HG02870 (cell line): Measurements from ENCODE around the gene DIDO1.
"Not testable (repeated sequence)": the region's sequence is repeated elsewhere in the genome, so short reads cannot be mapped to it uniquely, and the experiment has no call there.

Experiments
- ATAC-seq: cut with Tn5 transposase; IDR thresholded peaks from one replicate; pipeline ENCODE4 v1.9.1; 2021; ENCODE audit warnings: mild to moderate bottlenecking, moderate library complexity; ENCODE audit not compliant: unreplicated experiment

The DIDO1 gene

GRCh38 chr20:62859721-62860120 is 66.6 kb downstream of the DIDO1 start:
- no peak for ATAC-seq

DNA sequence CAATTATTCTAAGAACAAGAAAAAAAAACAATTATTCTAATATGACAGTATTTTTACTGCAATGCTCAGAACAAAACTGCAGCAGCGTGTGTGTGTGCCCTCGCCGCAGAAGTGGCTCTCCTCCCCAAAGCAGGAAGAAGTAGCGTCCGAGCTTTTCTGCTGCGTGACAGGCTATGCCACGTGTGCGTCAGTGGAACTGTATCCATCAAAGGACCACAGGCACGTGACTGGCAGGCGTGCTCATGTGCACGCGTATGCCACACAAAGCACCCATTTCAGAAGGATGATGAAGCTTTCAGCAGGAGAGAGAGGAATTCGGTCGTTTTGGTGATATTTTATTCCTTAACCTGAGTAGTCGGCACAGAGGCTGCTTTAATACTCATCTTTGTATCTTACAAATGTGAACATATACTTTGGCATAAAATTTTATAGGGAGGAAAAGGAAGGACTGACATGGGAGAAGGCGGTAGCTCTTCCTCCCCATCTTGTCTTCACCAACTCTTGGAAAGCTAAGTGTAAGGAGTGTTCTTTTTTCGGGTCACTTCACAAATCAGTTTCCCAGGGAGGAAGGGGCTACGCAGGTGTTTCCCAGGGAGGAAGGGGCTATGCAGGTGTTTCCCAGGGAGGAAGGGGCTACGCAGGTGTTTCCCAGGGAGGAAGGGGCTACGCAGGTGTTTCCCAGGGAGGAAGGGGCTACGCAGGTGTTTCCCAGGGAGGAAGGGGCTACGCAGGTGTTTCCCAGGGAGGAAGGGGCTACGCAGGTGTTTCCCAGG is 68.1 kb downstream of the DIDO1 start:
- no peak for ATAC-seq

GRCh38 chr20:62856931-62857619 is 69.2 kb downstream of the DIDO1 start:
- no peak for ATAC-seq

DNA sequence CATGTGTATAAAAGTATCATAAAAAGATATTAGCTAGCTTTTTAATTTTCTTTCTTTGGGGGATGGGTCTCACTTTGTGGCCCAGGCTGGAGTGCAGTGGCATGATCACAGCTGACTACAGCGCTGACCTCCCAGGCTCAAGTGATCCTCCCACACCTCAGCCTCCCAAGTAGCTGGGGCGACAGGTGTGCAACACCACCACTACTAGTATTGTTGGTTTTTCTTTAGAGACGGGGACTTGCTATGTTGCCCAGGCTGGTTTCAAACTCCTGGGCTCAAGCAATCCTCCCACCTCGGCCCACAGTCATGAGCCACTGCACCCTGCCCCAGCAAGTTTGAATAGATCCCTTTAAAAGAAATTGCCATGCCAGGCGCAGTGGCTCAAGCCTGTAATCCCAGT is 71.2 kb downstream of the DIDO1 start:
- ATAC-seq: no peak

DNA sequence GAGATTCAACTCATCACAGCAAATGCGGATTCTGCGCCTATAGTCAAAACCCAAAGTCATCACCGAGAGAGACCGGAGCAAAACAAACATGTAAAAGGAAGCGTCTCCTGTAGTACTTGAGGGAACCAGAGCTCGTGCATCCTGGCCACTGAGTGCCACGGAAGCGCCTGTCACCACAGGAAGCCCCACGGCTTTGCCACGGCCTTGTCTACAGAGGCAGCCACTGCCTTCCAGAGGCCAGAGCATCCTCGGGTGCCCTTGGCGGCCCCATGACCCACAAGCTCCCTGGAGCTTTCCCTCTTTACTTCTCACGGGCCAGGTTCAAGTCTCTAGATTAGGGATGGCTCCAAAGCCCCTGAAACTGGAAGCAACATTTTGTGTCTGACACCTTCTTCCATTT is 72.2 kb downstream of the DIDO1 start:
- ATAC-seq: no peak

- not testable (repeated sequence) for ATAC-seq
These were observed 73.0 kb downstream of the DIDO1 start for GRCh38 chr20:62853304-62853703.

- no peak for ATAC-seq
These were observed 73.5 kb downstream of the DIDO1 start for GRCh38 chr20:62852841-62853240.

DNA sequence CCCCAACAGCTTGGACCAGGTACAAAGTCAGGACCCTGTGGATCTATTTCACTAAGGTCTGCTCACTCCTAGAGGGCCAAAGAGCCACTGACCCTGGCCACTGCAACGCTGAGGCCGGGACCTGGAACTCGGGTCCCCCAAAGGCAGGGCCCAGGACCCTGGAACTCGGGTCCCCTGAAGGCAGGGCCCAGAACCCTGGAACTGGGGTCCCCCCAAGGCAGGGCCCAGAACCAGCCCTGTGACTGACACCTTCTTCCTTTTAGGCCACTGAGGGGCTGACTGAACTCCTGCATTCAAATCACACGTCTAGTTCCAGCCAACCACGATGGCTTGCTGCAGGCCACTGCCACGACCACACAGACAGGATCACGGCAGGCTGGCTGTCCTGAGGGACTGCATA is 74.1 kb downstream of the DIDO1 start:
- no peak for ATAC-seq

- ATAC-seq: no peak
These were observed 75.9 kb downstream of the DIDO1 start for GRCh38 chr20:62850333-62850974.

DNA sequence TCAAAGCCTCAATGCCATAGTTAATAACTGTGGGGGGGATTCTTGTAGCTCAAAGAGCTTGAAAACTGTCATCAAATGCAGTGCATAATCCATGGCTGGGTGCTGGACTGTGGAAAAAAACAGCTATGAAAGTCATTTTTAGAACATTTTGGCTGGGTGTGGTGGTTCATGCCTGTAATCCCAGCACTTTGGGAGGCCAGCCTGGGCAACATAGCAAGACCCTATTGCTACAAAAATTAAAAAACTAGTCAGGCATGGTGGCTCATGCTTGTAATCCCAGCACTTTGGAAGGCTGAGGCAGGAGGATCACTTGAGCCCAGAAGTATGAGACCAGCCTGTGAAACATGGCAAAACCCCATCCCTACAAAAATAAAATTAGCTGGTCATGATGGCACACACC is 76.9 kb downstream of the DIDO1 start:
- ATAC-seq: no peak

GRCh38 chr20:62848917-62849316 is 77.4 kb downstream of the DIDO1 start:
- ATAC-seq: not testable (repeated sequence)

- no peak for ATAC-seq
These were observed 80.0 kb downstream of the DIDO1 start for GRCh38 chr20:62846166-62846890.

DNA sequence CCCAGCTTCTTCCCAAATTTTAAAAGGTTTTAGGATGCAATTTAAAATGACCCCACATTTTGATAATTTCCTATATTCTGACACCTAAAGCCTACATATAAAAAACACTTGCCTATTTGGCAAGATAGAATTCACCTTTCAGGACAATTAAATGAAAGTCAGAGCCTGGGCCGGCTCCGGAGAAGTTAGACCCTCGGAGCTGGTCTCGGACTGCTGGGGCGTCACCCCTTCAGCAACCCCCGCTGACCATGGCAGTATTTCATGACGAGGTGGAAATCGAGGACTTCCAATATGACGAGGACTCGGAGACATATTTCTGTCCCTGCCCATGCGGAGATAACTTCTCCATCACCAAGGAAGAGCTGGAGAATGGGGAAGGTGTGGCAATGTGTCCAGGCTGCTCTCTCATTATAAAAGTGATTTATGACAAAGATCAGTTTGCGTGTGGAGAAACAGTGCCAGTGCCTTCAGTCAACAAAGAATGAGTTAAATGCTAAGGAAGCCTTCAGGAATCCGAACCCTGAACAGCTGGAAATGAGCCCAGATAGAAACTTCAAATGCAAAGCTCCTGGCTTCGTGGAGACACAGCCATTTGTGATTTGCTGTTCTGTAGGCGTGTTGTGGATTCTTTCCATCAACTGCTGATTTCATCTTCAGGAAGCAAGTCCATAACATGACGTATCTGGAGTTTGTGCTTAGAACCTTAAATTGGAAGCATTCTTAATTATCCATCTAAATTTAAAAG is 80.7 kb downstream of the DIDO1 start:
- no peak for ATAC-seq

DNA sequence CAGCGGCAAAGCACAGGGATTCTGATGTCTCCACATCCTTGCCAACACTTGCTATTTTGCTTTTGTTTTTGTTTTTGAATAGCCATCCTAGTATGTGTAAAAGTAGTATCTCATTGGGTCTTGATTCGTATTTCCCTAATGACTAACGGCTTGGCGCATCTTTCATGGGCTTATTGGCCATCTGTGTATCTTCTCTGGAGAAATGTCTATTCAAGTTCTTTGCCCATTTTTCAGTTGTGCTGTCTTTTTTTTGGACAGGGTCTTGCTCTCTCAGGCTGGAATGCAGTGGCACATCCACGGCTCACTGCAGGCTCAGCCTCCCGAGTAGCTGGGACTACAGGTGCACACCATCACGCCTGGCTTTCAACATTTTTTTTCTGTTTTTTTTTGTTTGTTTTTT is 82.1 kb downstream of the DIDO1 start:
- ATAC-seq: no peak

GRCh38 chr20:62843656-62844055 is 82.6 kb downstream of the DIDO1 start:
- no peak for ATAC-seq

DNA sequence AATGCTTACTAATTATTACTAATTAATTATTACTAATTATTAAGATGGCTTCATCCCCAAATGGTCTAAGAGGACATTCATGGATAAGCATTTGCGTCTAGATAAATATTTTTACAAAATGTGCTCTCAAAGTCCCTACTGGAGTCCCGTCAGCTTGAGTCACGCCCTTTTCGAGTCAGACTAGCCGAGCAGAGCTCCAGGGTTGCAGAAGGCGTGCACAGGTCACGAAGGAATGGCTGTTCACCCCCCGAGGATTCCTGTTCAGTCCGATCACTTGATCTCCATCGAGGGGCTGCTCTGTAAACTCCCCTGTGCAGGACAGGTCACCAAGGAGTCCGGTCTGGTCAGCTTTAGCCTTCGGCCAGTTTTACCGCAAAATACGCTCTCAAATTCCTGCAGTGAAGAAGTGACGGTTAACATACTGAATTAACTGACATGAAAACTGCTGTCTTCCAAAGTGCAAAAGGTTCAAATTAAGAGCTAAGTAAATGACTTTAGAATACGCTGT is 84.5 kb downstream of the DIDO1 start:
- ATAC-seq: no peak

- ATAC-seq: no peak
These were observed 85.8 kb downstream of the DIDO1 start for GRCh38 chr20:62840244-62841197.

- no peak for ATAC-seq
These were observed 86.5 kb downstream of the DIDO1 start for GRCh38 chr20:62839816-62840215.

GRCh38 chr20:62839261-62839660 is 87.0 kb downstream of the DIDO1 start:
- ATAC-seq: no peak
